Stimulated activated CD4-positive, alpha-beta T cell treated with anti-CD3 and anti-CD28 coated beads, TNF-alpha, amount 100 ng/mL, for 1 hour (primary cell): ENCODE data around the gene DYRK1A.
"Not testable (repeated sequence)": the region's sequence is repeated elsewhere in the genome, so short reads cannot be mapped to it uniquely, and the experiment has no call there.

Experiments used
- DNase-seq, 3 donors: peaks; one replicate each; pipeline ENCODE4 v3.0.0-alpha.2; 2020; ENCODE audit warnings: low read depth in 3 of 3, low spot score in 1 of 3

DYRK1A gene

DNA sequence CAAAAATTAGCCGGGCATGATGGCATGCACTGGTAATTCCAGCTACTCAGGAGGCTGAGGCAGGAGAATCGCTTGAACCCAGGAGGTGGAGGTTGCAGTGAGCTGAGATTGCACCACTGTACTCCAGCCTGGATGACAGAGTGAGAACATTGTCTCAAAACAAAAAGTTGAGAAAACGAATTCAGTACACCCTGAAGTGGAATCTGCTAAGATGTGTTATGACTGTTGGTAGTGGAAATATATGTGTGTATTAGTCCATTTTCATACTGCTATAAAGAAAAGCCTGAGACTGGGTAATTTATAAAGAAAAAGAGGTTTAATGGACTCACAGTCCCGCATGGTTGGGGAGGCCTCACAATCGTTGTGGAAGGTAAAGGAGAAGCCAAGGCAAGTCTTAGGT, 158.4 kb downstream of the DYRK1A start:
- DNase-seq = not testable (repeated sequence)

DNA sequence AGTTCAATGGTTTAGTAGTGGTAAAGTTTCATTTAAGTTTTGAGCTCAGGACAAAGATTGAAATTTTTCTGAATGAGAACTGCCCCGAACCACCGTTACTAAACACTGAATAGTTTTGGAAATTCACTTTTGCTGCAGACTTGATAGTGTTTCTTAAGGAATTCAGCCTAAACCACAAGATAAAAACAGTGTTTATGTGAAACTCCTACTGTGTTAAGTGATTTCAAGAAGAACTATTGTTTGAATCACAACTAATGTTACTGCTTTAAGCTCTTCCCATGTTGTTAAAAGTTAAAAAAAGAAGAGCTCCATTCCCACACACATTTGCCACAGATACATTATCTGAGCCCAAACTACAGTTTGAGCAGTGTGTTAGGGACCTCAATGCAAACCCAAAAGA, 159.2 kb downstream of the DYRK1A start:
- no peak for DNase-seq

DNA sequence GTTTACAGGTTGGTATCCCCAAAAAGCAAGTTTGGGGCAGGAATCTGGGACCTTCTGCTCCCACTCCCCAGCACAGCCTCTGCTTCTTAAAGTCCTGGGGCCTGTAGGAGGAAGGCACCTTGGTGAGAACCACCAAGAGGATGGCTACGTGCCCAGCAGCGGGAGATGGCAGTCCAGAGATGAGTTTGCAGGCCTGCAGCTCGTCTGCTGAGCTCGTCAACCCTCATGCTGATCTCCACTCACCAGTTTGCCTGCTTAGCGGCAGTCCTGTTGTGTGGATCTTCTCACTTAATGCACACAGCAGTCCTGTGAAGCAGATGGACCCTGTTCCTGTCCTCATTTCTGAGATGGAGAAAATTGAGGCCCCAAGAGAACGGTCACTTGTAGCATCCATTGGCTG, 160.5 kb downstream of the DYRK1A start:
- no peak for DNase-seq

DNA sequence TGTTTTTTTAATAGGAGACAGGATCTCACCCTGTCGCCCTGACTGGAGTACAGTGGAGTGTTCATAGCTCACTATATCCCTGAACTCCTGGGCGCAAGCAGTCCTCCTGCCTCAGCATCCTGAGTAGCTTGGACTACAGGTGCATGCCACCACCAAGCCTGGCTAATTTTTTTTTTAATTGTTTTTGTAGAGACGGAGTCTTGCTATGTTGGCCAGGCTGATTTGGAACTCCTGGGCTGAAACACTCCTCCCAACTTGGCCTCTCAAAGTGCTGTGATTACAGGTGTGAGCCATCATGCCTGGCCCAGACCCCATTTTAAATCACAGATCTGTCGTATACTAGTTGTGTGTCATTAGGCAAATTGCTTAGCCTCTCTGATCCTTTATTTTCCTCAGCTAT, 161.1 kb downstream of the DYRK1A start:
- no peak for DNase-seq

DNA sequence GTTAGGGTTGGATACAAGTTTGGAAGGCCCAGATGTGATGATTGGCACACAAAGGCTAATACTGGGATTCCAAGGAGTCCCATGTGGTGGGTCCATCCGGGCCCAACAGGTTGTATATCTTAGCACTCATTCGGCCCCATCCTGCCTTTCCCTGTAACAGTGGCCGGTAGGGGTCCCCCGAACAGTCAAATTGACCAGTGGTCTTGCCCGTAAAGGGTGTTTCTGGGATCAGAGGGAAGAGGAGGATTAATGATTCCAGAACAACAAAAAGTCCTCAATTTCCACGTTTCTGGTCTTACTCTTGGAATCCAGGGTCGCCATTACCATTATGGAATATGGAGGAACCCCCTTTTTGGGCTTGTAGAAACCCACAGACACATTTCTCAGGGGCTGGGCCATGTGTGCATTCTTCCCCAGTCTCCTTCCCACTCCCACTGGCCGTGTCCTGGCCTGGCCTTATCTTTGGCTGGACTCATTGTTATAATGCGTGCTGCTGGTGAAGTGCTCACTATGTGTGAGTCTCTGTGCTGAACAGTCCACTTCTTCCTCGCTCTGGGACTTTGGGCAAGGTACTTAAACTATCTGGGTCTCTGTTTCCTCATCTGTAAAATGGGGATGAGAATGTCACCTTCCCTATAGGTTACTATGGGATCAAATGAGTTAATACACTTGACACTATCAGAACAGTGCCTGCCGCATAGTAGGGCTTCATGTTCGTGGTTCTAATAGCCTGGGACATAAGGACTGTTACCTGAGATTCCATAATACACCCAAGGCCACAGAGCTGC, 161.8 kb downstream of the DYRK1A start:
- no peak for DNase-seq

DNA sequence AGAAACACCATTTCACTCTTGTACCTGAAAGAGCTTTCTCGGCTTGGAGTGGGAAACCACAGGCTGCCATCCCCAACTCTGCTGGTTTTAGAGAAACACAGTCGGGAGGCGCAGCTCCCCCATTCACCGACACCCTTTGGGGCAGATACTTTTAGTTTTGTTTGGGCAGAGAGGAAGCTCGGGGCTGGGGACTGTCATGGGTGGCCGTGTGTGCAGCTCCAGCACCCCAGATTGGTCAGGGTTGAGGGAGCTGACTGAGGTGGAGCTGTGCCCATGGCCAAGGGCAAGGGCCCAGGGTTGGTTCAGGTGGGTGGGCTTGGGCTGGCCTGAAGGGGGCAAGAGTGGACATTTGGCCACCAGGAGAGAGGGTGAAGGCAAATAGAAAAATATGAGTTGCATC, 163.1 kb downstream of the DYRK1A start:
- no peak for DNase-seq

DNA sequence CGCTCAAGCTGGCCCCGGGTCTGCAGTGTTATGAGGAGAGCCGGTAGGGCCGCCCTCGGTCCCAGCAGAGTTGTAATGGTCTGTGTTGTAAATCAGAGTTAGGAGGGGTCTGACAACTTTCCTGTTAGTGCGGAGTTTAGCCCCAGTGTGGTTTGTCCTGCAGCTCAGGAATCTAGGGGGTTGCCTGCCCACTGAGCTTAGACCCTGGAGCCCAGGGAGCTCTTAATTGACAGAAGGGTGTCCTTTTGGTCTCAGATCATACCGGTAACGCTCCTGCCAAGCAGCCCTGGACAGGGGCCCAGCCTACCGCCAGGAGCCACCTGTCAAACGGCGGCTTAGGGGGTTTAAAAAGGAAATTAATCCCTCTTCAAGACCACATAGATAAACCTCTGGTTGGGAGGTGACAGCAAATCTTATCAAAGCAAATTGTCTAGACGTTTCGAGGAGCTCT, 164.4 kb downstream of the DYRK1A start:
- no peak for DNase-seq

DNA sequence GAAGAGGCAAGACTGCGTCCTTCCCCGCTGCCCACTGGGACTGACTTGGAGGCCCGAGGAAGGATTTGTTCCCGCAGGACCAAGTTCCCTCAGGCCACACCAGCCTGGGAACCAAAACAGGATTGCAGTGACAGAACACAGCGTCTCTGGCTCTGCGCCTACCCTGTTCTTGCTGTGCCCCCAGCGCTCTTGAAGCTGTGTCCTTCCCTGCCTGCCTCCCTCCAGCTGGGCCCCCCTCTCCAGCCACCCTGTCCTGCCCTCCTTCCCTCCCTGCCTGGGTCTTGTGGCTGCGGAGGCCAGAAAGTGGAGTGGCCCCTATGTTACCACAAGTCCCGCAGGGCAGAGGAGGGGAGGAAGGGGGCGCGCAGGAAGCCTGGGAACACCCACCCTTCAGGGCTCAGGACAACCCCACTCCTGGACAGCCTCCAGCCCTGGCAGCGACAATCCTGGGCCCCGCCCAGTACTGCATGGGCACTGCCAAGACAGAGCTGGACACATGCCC, 164.9 kb downstream of the DYRK1A start:
- DNase-seq = no peak

DNA sequence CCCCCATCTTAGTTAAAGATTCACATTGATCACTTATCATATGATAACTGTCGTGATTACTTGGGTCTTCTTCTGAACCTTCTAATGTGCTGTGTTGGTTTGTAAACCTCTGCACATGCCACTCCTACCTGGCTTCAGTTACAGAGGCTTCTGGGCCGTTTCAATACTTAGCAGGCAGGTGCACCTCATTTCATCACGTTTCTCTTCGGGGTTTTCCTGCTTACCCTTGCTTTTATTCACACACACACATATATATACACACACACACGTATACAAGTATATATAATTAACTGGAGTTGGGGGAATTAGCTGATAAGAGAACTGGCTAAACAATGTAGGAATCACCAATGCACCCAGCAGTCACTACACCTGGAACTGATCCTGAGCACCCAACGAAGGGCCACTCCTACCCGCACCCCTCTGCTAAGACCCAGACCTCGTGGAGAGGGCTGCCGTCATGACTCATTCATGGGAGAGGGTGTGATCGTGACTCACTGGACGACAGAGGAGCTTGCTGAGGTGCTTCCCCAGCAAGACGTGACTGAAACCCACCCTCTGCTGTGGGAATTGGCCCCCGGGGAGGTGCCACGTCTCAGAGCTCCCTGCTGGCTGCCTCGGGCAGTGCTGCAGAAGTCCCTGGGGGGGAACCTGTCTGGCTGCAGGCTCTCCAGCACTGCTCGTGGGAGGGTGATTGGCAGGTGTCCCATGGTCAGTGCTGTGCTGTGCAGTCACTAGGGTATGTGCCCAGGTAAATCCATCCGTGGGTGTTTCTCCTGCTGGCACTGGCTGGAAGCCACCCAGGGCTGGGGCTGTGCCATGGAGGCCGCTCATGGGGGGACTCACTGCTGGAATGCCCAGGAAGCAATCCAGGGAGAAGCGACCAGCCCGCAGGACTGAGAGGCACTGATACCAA, 166.6 kb downstream of the DYRK1A start:
- DNase-seq = no peak

DNA sequence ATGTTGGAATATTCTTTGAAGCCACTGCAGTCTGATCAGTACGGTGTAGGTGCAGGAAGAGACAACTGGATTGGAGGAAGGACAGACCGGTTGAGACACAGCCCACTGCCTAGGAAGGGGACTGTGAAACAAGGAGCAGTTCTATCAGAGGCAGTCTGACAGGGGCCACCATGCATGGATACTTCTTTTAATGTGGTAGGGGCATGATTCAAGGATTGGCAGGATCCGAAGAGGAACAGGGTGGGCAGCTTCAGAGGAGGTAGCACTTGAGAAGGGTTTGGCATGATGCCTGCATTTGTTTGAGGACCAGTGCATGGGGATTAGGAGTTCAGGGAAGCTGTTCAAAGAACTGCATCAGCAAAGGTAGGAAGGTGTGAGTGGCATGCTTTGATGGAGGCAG, 167.9 kb downstream of the DYRK1A start:
- DNase-seq = no peak

DNA sequence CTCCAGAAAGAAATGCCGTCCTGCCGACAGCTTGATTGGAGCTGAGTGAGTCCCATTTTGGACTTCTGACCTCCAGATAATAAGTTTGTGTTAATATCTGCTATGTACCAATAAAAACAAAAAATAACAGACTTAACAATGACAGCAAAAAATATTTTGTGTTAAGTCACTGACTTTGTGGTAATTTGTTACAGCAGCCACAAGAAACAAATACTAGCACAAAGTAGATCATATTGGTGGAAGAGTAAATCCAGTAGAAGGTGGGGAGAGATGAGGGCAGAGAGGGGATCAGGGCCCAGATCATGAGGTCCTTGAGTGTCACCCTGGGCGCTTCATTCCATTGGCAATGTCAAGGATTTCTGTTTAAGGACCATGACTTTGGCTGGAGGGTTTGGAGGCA, 168.6 kb downstream of the DYRK1A start:
- DNase-seq = no peak

DNA sequence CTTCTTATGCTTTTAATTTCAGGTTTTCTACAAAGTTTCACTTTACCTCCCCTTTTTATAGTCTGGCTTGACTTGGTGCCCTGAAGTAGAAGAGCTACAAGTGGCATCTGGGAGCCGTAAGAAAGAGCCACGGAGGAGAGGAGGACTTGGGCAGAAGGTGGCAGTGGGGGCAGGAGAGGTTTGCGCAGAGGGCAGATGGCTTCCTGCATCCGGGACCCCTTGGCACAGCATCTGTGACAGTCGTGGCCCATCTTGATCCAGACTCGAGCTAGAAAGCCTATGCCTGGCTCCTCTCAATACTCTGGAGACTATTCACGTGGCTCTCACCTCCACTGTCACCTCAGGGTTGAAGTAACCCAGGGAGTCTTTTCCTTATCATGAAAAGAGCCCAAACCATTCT, 169.1 kb downstream of the DYRK1A start:
- no peak for DNase-seq

DNA sequence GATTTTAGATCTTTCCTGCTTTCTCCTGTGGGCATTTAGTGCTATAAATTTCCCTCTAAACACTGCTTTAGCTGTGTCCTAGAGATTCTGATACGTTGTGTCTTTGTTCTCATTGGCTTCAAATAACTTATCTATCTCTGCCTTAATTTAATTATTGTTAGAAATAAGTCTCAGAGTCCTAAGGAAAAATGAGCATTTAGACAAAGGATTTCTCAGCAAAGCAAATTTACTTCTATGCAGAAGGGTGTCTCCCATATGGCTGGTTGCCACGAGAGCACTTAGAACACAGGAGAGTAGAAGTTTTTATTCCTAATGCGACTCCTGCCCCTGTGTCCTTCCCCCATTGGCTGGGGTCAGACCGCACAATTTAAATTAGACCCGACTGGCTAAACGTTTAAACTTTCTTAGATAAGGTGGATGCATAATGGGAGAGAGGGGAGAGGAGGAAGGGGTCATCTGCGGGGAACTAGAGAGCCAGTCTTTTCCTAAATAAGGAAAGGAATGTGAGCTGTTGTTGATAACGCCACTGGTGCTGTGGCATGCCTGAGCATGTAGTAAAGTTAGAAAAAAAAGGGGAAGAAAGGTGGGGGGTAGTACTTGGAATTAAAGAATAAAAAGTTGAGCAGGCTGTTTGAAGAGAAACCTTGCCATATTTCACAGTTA, 170.2 kb downstream of the DYRK1A start:
- no peak for DNase-seq

DNA sequence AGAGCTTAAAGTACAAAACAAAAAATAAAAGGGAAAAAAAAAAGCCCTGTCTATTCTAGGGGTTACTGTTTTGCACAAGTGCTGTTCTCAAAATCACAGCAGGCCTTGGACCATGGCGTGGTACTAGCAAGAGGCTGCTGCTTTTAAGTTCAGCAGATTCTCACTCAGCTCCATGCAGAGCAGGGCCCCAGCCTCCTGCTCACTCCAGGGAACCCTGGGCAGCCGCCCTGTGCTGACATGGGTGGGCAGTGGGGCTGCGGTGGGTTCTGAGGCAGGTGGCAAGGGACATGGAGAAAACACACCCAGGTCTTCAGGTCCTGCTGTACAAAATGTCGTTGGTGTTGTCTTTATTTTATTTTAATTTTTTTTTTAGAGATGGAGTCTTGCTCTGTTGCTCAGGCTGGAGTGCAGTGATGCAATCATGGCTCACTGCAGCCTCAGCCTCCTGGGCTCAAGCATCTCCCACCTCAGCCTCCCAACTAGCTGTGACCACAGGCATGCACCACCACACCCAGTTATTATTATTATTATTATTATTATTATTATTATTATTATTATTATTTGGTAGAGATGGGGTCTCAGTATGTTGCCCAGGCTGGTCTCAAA, 170.9 kb downstream of the DYRK1A start:
- no peak for DNase-seq

DNA sequence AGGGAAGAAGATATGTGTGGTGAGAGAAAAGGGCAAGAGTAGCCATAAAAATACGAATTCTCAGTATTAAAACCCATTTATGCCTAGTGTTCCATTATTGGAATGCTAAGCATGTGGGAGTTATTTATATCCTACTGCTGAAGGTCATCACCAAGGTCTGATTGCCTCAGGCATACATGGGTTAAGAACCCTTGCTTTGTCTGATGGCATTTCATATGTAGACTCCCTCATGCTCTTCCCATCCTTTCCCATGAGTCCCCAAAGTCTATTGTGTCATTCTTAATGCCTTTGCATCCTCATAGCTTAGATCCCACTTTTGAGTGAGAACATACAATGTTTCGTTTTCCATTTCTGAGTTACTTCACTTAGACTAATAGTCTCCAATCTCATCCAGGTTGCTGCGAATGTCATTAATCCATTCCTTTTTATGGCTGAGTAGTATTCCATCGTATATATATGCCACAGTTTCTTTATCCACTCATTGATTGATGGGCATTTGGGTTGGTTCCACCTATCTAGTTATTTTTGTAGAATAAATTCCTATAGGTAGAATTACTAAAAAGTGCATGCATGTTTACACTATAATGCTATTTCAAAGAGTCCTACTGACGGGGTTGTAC, 172.5 kb downstream of the DYRK1A start:
- no peak for DNase-seq

DNA sequence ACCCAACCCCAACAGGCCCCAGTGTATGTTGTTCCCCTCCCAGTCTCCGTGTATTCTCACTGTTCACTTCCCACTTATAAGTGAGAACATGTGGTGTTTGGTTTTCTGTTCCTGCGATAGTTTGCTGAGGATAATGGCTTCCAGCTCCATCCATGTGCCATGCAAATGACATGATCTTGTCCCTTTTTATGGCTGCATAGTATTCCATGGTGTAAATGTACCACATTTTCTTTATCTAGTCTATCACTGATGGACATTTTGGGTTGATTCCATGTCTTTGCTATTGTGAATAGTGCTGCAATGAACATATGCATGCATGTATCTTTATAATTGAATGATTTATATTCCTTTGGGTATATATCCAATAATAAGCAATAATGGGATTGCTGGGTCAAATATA, 174.6 kb downstream of the DYRK1A start:
- DNase-seq = not testable (repeated sequence)

DNA sequence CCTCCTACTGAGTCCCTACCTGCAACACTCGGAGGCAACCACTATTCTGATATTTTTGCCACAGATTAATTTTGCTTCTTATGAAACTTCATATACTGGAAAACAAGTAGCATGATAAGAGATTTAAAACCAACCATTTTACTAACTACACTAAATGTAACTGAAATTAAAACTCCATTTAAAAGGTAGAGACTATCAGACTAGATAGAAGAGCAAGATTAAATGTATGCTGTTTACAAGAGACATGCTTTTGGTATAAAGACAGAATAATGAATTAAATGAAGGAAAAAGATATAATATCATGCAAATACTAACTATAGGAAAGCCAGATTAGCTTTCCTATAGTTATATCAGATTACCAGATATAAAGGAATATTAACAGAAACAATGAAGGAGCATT, 175.9 kb downstream of the DYRK1A start:
- no peak for DNase-seq

DNA sequence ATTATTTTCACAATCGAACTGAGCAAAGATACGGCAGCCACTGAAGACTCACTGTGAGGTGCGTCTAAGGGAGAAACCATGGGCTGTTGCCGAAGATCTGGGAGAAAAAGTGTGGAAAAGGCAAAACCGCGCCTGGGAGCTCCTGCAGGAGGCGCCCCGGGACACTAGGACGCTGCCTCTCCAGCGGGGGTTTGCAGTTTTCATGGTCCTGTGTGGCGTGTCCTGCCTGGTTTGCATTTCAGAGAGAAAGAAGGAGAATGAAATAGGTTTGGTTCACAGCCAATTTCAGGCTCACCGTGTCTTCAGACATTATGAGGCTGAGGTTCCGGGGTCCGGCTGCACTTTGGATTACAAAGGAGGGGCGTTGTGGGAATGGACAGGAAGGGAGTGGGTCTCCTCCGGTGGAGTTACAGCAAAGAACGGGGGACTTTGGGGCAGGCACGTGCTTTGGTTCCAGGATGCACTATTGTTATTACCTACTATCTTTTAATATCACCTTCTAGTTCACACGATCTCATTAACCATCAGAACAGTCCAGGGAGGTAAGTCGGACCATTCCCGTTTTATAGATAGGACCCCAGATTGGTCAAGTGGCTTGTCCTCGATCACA, 179.8 kb downstream of the DYRK1A start:
- no peak for DNase-seq

DNA sequence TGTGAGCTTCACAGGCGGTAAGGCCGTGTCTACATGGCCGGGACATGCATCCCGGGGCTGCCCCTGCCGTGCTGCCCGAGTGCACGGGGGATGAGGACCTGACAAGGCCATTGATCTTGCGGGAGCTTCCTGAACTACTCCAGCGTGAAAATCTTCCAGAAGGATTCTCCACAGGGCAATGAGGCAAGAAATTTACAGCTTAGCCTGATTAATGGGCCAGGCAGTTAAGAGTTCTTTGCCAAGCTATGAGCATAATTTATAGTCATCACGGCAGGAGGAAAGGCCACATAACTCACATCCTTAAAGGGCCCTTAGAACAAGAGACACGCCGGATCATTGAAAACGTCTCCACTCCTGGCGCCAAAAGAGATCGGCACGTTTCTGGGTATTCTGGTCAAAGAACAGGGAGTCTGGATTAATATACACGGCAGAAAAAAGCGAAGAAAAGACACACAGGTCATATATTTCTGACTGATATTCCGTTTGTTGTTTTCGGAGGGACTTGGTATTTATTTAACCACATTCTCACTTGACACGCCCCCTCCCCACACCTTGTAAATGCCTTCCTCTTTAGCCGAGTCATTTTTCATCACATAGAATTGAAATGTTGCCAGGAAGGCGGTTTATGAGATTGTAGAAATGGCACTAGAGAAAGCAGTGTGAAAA, 180.5 kb downstream of the DYRK1A start:
- DNase-seq = no peak
